HG03135 (cell line): ENCODE data around the gene ITGB4.
A peak's percentile ranks its signal among the peaks of the same experiment; 100 is the strongest.

Experiments
- ATAC-seq: cut with Tn5 transposase; IDR thresholded peaks from one replicate; pipeline ENCODE4 v1.9.1; 2021; ENCODE audit warnings: mild to moderate bottlenecking, moderate library complexity; ENCODE audit not compliant: unreplicated experiment

The ITGB4 gene

DNA sequence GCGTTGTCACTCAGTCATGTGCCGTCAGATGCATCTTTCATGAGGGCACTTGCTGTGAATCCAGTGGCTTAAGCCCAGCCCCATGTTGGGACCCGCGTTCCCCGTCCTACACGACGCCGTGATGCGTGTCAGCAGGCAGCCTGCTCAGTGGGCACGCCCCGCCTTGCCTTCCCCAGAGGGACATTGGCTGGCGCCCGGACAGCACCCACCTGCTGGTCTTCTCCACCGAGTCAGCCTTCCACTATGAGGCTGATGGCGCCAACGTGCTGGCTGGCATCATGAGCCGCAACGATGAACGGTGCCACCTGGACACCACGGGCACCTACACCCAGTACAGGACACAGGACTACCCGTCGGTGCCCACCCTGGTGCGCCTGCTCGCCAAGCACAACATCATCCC is 8.8 kb downstream of the ITGB4 start:
- no peak for ATAC-seq

- no peak for ATAC-seq
Measured at GRCh38 chr17:75731086-75731715, 9.9 kb downstream of the ITGB4 start.

- no peak for ATAC-seq
Measured at GRCh38 chr17:75731716-75732498, 10.6 kb downstream of the ITGB4 start.

- no peak for ATAC-seq
Measured at GRCh38 chr17:75733471-75733870, 12.2 kb downstream of the ITGB4 start.

GRCh38 chr17:75734674-75735294 is 13.5 kb downstream of the ITGB4 start:
- ATAC-seq: no peak

DNA sequence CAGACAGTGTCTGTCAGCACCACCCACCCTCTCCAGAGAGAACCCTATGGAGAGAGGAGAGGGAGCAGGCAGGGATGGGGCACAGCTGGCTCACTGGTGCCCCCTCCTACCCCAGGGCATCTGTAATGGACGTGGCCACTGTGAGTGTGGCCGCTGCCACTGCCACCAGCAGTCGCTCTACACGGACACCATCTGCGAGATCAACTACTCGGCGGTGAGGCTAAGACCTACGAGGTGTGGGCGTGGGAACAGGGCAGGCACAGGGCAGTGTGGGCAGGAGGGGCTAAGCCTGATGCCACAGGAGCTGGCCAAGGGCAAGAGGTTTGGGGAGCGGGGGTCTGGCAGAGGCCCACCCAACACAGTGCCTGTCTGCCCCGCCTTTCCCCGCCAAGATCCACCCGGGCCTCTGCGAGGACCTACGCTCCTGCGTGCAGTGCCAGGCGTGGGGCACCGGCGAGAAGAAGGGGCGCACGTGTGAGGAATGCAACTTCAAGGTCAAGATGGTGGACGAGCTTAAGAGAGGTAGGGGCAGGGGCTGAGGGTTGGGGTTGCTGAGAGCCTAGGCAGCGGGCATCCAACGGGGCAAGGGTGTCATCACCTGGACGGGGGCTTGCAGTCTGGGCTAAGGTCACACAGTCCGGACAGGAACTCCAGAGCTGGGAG is 15.0 kb downstream of the ITGB4 start:
- no peak for ATAC-seq

- no peak for ATAC-seq
Measured at GRCh38 chr17:75737133-75737962, 16.1 kb downstream of the ITGB4 start.

GRCh38 chr17:75738218-75738802 is 17.1 kb downstream of the ITGB4 start:
- ATAC-seq: no peak

DNA sequence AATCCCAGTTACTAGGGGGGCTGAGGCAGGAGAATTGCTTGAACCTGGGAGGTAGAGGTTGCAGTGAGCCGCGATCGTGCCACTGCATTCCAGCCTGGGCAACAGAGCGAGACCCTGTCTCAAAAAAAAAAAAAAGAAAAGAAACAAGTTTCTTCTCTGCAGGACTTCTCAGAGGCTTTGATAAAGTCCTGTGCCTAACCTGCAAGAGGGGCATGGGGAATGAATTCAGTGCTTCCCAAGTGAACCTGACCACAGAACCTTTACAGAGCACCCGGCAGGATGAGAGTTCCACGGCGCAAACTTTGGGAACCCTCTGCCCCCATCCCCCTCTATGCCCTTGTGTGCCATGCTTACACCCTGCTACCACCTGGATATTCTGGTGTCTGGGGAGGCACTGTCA is 17.9 kb downstream of the ITGB4 start:
- ATAC-seq: no peak

DNA sequence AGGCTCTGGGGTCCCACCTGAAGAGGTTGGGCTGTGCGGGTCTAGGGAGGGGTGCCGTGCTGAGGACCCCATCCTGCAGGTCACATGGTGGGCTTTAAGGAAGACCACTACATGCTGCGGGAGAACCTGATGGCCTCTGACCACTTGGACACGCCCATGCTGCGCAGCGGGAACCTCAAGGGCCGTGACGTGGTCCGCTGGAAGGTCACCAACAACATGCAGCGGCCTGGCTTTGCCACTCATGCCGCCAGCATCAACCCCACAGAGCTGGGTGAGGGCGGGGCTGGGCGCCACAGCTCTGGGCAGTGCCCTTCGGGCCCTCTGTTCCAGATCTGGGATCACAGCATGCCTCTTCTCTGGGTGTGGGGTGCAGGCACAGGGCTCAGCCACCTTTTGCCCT is 18.5 kb downstream of the ITGB4 start:
- ATAC-seq: no peak

DNA sequence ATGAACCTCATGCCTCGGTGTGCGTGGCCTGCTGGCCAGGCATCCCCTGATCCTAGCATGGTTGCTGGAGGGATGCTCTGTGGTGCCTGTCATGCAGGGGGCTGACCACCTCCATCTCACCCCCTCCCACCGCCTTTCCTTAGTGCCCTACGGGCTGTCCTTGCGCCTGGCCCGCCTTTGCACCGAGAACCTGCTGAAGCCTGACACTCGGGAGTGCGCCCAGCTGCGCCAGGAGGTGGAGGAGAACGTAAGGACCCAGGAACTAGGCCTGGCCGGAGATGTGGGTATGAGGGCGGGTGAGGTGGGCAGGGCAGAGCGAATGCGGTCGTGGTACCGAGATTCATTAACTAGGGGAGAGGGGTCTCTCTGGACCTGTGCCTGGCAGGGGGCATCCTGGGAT is 19.0 kb downstream of the ITGB4 start:
- no peak for ATAC-seq

GRCh38 chr17:75740631-75741077 is 19.4 kb downstream of the ITGB4 start:
- no peak for ATAC-seq

GRCh38 chr17:75742337-75742736 is 21.1 kb downstream of the ITGB4 start:
- ATAC-seq: no peak

GRCh38 chr17:75743625-75744206 is 22.5 kb downstream of the ITGB4 start:
- ATAC-seq: no peak

- ATAC-seq: no peak
Measured at GRCh38 chr17:75748706-75749105, 27.4 kb downstream of the ITGB4 start.

DNA sequence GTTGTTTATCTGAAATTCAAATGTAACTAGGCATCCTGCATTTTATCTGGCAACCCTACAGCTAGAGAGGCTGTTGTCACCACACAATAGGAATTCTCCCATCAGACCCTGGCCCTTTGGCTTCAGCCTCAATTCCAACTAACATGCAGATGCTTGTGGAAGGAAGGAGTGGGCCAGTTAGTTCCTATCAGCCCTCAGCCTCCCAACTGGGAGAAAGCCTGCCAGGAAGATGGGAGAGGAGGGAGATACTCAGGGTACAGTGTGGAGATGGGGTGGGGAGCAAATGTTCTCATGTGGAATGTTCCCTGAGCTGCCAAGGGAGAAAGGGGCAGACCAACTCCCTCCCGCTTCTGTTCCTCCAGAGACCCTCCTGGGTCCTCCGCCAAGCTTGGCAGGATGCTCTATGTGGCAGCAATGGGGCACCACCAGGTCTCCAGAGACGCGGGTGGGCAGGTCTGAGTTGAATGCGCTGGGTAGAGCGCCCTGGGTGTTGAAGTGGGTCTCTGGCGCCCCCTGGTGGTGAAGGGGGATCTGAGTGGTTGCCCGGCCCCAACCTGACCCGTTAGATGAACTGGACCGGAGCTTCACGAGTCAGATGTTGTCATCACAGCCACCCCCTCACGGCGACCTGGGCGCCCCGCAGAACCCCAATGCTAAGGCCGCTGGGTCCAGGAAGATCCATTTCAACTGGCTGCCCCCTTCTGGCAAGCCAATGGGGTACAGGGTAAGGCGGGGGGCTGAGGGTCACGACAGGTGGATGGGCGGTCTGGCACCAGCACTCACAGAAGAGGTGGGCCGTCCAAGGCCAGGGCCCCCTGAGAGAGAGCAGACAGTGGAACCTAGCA is 28.5 kb downstream of the ITGB4 start:
- peak; percentile 46 for ATAC-seq

DNA sequence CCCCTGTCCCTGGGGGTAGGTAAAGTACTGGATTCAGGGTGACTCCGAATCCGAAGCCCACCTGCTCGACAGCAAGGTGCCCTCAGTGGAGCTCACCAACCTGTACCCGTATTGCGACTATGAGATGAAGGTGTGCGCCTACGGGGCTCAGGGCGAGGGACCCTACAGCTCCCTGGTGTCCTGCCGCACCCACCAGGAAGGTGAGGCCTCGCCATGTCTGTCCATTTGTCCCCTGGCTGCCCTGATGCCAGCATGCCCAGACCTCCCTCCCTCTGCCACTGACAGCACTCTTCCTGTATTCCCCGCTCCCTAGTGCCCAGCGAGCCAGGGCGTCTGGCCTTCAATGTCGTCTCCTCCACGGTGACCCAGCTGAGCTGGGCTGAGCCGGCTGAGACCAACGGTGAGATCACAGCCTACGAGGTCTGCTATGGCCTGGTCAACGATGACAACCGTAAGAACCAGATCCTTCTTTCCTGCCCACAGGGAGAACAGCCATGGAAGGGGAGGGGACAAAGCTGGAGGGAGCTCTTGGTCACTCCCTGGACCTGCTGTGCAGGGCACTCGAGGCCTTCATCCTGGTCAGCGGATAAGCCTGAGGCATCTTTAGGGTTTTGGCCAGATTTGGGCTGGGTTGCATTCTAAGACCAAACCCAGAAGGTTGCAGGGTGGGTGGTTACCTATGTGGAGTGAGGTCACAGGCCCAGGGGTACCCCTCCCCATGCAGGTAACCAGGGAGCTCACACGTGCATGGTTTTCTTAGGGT is 29.6 kb downstream of the ITGB4 start:
- ATAC-seq: no peak

DNA sequence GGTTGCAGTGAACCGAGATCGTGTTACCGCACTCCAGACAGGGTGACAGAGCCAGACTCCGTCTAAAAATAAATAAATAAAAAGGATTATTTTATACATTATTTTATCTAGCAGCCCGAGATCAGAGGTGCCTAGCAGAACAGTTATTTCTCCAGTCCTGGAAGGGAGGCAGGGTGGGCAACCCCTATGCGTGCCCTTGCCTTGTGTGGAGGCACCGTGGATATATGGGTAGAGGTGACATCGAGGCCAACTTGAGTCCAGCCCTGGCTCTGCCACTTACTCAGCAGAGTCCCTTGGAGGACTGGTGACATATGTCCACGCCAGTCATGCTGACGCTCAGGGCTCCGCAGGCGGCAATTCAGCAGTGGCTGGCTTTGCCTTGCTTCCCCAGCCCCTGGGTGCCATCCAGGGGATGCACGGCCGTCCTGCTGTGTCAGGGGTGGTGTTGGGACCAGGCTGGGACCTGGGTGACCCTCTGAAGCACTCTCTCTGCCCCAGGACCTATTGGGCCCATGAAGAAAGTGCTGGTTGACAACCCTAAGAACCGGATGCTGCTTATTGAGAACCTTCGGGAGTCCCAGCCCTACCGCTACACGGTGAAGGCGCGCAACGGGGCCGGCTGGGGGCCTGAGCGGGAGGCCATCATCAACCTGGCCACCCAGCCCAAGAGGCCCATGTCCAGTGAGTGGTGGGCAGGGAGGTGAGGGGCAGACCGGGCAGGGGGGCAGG is 30.6 kb downstream of the ITGB4 start:
- no peak for ATAC-seq
